ENCODE measurements around the gene PCLO.
A peak's percentile ranks its signal among the peaks of the same experiment; 100 is the strongest.

The PCLO gene

GRCh38 chr7:83117466-83117865 lies 45.2 kb downstream of the PCLO start:
- no peak for DNase-seq (ENCODE audit: low read depth)
- TF ChIP-seq CTCF (conservative IDR thresholded peaks at IDR 0.05; ENCODE audit: low read depth, low read length) = no peak
- no peak overlapping the region for H3K4me3 ChIP-seq (ENCODE audit: low read length)

- no peak overlapping the region for H3K4me3 ChIP-seq (ENCODE audit: low read length)
- no peak for DNase-seq (ENCODE audit: low read depth)
- no peak for TF ChIP-seq CTCF (conservative IDR thresholded peaks at IDR 0.05; ENCODE audit: low read depth, low read length)
Measured at GRCh38 chr7:83111391-83111790, 51.3 kb downstream of the PCLO start.

- no peak for TF ChIP-seq CTCF (conservative IDR thresholded peaks at IDR 0.05; ENCODE audit: low read depth, low read length)
- H3K4me3 ChIP-seq (ENCODE audit: low read length) = no peak overlapping the region
- no peak for DNase-seq (ENCODE audit: low read depth)
Measured at GRCh38 chr7:83109352-83109751, 53.3 kb downstream of the PCLO start.

GRCh38 chr7:83105948-83106347 lies 56.7 kb downstream of the PCLO start:
- TF ChIP-seq CTCF (conservative IDR thresholded peaks at IDR 0.05; ENCODE audit: low read depth, low read length) = no peak
- DNase-seq (ENCODE audit: low read depth) = no peak
- no peak overlapping the region for H3K4me3 ChIP-seq (ENCODE audit: low read length)

GRCh38 chr7:83105063-83105462 lies 57.6 kb downstream of the PCLO start:
- peak; percentile 31 for DNase-seq (ENCODE audit: low read depth)
- H3K4me3 ChIP-seq (ENCODE audit: low read length) = no peak overlapping the region
- no peak for TF ChIP-seq CTCF (conservative IDR thresholded peaks at IDR 0.05; ENCODE audit: low read depth, low read length)

GRCh38 chr7:83101530-83101929 lies 61.2 kb downstream of the PCLO start:
- H3K4me3 ChIP-seq (ENCODE audit: low read length) = no peak overlapping the region
- no peak for TF ChIP-seq CTCF (conservative IDR thresholded peaks at IDR 0.05; ENCODE audit: low read depth, low read length)
- no peak for DNase-seq (ENCODE audit: low read depth)

- H3K4me3 ChIP-seq (ENCODE audit: low read length) = no peak overlapping the region
- no peak for TF ChIP-seq CTCF (conservative IDR thresholded peaks at IDR 0.05; ENCODE audit: low read depth, low read length)
- peak; percentile 93 for DNase-seq (ENCODE audit: low read depth)
Measured at GRCh38 chr7:83096065-83096580, 66.6 kb downstream of the PCLO start.

Measured in retinal pigment epithelial cell (primary cell).